ENCODE measurements around the gene NLRP5.

DNA sequence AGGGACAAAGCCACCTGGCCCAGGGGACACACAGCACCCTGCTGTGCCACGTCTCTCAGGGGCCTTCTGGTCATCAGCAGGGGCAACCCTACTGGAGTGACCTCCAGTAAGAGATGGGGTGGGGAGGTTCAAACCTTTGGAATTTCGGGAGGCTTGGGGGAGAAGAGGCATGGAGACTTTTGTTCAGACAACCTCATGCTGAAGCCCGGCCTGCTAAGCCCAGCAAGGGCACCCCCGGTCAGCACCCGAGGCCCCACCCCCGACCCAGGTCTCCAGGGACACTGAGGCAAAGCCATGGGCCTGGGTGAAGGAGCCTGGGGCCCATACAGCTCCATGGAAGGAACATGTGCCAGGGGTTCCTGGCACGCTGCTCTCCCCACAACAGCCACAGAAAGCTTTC lies 111.2 kb downstream of the NLRP5 start:
- TF ChIP-seq CBX8 (IDR thresholded peaks at IDR 0.05; ENCODE audit: borderline replicate concordance, low read depth, low read length) (no peak), POLR2AphosphoS5 (IDR thresholded peaks at IDR 0.05; ENCODE audit: low read depth, low read length) (no peak), RXRA (IDR thresholded peaks at IDR 0.05; ENCODE audit: insufficient read depth, low read depth, low read length) (no peak), BRCA1 (IDR thresholded peaks at IDR 0.05; ENCODE audit: low read depth, low read length) (no peak), POLR2A (IDR thresholded peaks at IDR 0.05; ENCODE audit: control extremely low read depth in 1 of 2, low read depth in 2 of 2, low read length in 2 of 2) (no peak), CREB1 (IDR thresholded peaks at IDR 0.05) (no peak), GTF2F1 (IDR thresholded peaks at IDR 0.05; ENCODE audit: borderline replicate concordance, low read depth, low read length) (no peak), TBP (IDR thresholded peaks at IDR 0.05; ENCODE audit: low read depth, low read length) (no peak), EZH2 (IDR thresholded peaks at IDR 0.05; ENCODE audit: low read depth, low read length, severe bottlenecking) (no peak)
- TF ChIP-seq, protein P1, sequence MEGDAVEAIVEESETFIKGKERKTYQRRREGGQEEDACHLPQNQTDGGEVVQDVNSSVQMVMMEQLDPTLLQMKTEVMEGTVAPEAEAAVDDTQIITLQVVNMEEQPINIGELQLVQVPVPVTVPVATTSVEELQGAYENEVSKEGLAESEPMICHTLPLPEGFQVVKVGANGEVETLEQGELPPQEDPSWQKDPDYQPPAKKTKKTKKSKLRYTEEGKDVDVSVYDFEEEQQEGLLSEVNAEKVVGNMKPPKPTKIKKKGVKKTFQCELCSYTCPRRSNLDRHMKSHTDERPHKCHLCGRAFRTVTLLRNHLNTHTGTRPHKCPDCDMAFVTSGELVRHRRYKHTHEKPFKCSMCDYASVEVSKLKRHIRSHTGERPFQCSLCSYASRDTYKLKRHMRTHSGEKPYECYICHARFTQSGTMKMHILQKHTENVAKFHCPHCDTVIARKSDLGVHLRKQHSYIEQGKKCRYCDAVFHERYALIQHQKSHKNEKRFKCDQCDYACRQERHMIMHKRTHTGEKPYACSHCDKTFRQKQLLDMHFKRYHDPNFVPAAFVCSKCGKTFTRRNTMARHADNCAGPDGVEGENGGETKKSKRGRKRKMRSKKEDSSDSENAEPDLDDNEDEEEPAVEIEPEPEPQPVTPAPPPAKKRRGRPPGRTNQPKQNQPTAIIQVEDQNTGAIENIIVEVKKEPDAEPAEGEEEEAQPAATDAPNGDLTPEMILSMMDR (IDR thresholded peaks at IDR 0.05; ENCODE audit: control extremely low read depth in 1 of 3, insufficient read depth in 1 of 3, low read depth in 1 of 3, low read length in 3 of 3): no peak
